Measurements from ENCODE around the gene ZNF816.
"Not testable (repeated sequence)": the region's sequence is repeated elsewhere in the genome, so short reads cannot be mapped to it uniquely, and the experiment has no call there.

ZNF816 gene

DNA sequence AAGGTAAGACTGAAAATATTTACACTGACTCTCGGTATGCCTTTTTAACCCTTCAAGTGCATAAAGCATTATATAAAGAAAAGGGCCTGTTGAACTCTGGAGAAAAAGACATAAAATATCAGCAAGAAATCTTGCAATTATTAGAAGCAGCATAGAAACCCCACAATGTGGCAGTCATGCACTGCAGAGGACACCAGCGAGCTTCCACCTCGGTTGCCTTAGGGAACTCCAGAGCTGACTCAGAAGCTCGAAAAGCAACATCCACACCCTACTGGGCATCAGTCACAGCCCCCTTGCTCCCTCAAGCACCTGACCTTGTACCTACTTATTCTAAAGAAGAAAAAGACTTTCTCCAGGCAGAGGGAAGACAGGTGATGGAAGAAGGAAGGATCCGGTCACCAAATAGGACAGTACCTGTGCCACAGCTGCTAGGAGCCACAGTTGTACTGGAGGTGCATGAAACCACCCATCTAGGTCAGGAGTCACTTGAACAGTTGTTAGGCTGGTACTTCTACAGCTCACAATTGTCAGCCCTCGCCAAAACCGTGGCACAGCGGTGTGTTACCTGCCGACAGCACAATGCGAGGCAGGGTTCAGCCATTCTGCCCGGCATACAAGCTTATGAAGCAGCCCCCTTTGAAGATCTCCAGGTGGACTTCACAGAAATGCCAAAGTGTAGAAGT, 2.9 kb downstream of the ZNF816 start:
- DNase-seq: no peak

- DNase-seq: no peak
These were observed 5.1 kb downstream of the ZNF816 start for GRCh38 chr19:52957591-52957990.

- DNase-seq: no peak
These were observed 5.8 kb downstream of the ZNF816 start for GRCh38 chr19:52956917-52957316.

GRCh38 chr19:52949422-52949821, 13.3 kb downstream of the ZNF816 start:
- no peak for DNase-seq

DNA sequence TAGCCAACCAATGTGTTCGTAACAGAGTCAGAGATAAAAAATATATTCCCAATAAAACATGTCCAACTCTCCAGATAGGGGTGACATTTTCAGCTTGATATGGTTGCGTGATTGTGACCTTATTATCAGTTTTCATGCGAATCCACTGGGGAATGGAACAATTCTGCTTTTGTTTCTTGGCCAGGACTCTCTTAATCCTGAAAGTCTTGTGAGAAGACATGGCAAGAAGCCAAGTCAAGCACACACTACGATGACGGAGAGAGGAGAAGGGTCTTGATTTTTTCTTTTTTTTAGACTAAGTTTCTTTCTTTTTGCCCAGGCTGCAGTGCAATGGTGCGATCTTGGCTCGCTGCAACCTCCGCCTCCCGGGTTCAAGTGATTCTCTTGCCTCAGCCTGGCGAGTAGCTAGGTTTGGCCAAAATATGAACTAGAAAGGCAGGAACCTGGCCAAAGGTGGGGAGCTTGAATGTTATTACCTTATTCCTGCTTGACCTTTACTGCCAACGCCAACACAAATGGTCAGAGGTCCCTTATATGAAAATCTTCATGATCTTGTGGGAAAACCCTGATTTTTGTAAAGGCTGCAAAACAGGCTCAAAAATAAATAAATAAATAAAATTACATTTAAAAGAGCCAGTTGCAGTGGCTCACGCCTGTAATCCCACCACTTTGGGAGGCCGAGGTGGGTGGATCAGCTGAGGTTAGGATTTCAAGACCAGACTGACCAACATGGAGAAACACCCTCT, 14.5 kb downstream of the ZNF816 start:
- DNase-seq: no peak

- DNase-seq: no peak
These were observed 16.1 kb downstream of the ZNF816 start for GRCh38 chr19:52946322-52947310.

- DNase-seq: no peak
These were observed 16.9 kb downstream of the ZNF816 start for GRCh38 chr19:52945652-52946321.

GRCh38 chr19:52944703-52945493, 17.8 kb downstream of the ZNF816 start:
- DNase-seq: not testable (repeated sequence)

GRCh38 chr19:52943884-52944643, 18.6 kb downstream of the ZNF816 start:
- no peak for DNase-seq

DNA sequence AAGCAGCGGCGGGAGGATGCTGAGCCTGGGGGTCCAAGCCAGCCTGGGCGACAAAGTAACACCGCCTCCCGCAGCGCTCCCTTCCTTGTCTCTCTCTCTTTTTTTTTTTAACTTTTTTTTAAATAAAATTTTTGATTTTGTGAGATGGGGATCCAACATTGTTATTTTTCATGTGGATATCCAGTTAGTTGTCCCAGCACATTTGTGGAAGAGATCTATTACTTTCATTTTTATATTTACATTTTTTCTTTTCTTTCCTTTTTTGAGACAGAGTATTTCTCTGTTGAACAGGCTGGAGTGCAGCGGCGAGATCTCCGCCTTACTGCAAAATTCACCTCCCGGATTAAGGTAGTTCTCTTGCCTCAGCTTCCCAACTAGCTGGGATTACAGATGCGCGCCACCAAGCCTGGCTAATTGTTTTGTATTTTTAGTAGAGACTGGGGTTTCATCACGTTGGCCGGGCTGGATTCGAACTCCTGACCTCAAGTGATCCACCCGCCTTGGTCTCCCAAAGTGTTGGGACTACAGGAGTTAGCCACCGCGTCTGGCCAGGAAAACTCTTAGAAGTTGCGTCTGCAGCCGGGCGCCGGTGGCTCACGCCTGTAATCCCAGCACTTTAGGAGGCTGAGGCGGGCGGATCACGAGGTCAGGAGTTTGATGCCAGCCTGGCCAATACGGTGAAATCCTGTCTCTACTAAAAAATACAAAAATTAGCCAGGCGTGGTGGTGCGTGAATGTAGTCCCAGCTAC, 19.4 kb downstream of the ZNF816 start:
- DNase-seq: no peak

DNA sequence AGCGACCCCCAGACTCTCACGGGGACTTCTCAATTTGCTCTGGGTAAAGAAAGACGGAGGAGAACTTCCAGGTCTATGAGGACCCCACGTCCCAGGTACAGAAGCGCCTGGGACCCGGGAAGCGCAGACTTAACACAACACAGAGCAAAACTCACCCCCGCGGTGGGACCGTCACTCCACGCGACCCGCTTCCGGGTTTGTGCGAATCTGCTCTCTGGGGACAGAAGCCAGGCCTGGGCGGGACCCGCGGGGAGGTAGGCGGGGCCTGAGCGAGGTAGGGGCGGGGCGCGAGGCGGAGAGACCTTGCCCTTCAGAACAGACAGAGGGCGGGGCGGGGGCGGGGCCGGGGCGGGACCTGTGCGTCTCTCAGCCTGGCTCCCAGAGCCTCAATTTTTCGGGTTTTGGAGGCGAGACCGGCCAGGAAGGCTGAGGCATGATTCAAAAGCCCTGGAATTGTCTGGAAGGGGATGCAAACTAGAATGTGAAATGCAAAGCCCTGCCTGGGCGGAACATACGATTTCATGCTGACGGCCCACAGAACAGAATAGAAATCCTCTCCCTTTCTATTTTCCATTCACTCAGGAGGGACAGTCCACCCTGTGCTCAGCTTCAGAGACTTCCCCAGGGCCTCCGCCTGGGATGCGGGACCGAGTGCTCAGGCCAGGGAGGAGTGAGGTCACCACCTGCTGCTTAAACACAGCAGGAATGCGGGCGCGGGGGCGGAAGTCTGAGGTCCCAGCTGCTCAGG, 20.1 kb downstream of the ZNF816 start:
- peak; percentile 98 for DNase-seq

- DNase-seq: peak; percentile 64
These were observed 20.7 kb downstream of the ZNF816 start for GRCh38 chr19:52941941-52942385.

DNA sequence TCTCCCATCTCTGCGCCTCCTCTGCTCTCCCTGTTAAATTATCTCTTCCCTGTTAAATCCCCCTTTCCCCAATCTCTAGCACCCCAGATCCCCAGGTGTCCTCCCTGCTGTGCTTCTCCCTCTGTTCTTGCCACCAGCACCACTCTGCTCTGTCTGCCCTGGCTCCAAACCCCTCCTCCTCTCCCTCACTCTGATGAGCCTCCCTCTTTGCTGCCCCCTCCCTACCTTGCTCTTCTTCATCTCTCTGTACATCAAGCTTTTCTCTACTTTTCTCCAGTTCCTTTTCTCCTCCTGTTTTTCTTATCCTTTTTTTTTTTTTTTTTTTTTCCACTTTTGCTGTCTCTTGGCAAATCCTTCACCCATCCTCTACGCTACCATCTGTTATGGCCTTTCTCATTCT, 21.2 kb downstream of the ZNF816 start:
- not testable (repeated sequence) for DNase-seq

GRCh38 chr19:52940905-52941304, 21.8 kb downstream of the ZNF816 start:
- not testable (repeated sequence) for DNase-seq

DNA sequence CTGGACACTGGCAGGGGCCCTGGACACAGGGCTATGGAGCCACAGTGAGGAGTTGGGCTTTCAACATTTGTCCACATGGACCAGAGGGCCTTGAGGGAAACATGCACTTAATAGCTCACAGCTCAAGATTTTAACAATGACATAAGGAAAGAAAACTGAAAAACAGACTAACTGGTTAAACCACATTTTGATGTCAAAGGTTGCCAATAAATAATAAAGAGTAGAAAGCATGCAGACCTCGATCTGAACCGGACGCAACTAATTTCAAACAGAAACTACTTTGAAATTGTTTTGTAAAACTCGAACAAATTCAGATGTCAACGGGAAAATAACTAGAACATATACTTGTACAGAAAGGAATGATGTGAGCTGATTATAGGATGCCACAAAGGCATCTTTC, 23.9 kb downstream of the ZNF816 start:
- no peak for DNase-seq

GRCh38 chr19:52936954-52937325, 25.7 kb downstream of the ZNF816 start:
- no peak for DNase-seq

GRCh38 chr19:52936151-52936953, 26.3 kb downstream of the ZNF816 start:
- no peak for DNase-seq

- DNase-seq: no peak
These were observed 27.2 kb downstream of the ZNF816 start for GRCh38 chr19:52935434-52935833.

DNA sequence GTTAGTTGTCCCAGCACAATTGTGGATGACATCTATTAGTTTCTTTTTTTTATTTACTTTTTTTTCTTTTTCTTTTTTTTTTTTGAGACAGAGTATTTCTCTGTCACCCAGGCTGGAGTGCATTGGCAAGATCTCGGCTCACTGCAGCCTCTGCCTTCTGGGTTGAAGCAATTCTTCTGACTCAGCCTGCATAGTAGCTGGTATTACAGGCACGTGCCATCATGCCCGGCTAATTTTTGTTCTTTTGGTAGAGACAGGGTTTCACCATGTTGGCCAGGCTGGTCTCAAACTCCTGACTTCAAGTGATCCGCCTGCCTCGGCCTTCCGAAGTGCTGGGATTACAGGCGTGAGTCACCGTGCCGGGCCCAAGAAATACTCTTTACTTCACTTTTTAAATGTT, 38.0 kb downstream of the ZNF816 start:
- not testable (repeated sequence) for DNase-seq
